ENCODE measurements around the gene CCDC40. TPM values are rescaled to one million over a fixed set of nuclear protein-coding genes. Genes with fewer than 3 reads are reported as not detected.

CCDC40 gene
- total RNA-seq, 1 experiment from 2014 or later: 3.9 TPM

- BruUV-seq (replicated peaks): no TSS peak
- Mint-ChIP-seq H3K27me3 (ENCODE audit: insufficient read depth, unreplicated experiment) (no peaks in the 10 kb centered on the region), H3K9me3 (ENCODE audit: unreplicated experiment) (no peaks in the 10 kb centered on the region), H3K27ac (ENCODE audit: unreplicated experiment) (peak overlapping the region; percentile 45), H3K36me3 (ENCODE audit: insufficient read depth, unreplicated experiment) (no peaks in the 10 kb centered on the region), H3K4me1 (ENCODE audit: low read depth, unreplicated experiment) (peaks cover 8% of the 10 kb centered on the region), H3K4me3 (ENCODE audit: unreplicated experiment) (no peak overlapping the region)
- Histone ChIP-seq H3K4me1 (peaks cover 10% of the 10 kb centered on the region; the same call in 1 of the 2 replicates), H3K9me3 (no peaks in the 10 kb centered on the region), H3K4me3 (ENCODE audit: low read depth, low read length) (no peak overlapping the region), H3K36me3 (ENCODE audit: control insufficient read depth, insufficient read depth, low read length) (no peaks in the 10 kb centered on the region), H3K27me3 (replicated peaks; ENCODE audit: control insufficient read depth, insufficient read depth, low read length) (no peaks in the 10 kb centered on the region)
- ChIA-PET POLR2A (interaction anchor here (0.9 kb wide), 1 partner anchor 25 kb away, joined by 3 read pairs; no protein-coding TSS in a partner anchor), CTCF (interaction anchor here (1.0 kb wide), 1 partner anchor 11 kb away, joined by 3 read pairs; no protein-coding TSS in a partner anchor)
- DNase-seq: no peak
- no peak for TF ChIP-seq CTCF (IDR thresholded peaks at IDR 0.05; ENCODE audit: insufficient read depth in 1 of 2, low read depth in 1 of 2, low read length in 1 of 2, severe bottlenecking in 1 of 2, unreplicated experiment in 1 of 2)
- intact Hi-C loops (cut with micrococcal nuclease; ENCODE audit: unreplicated experiment): no loop called here
Observed at GRCh38 chr17:80018917-80019651, 17.4 kb upstream of the CCDC40 start.

- Mint-ChIP-seq H3K9me3 (ENCODE audit: unreplicated experiment) (no peaks in the 10 kb centered on the region), H3K27ac (ENCODE audit: unreplicated experiment) (no peak overlapping the region), H3K27me3 (ENCODE audit: insufficient read depth, unreplicated experiment) (no peaks in the 10 kb centered on the region), H3K4me3 (ENCODE audit: unreplicated experiment) (no peak overlapping the region), H3K4me1 (ENCODE audit: low read depth, unreplicated experiment) (peaks cover 8% of the 10 kb centered on the region), H3K36me3 (ENCODE audit: insufficient read depth, unreplicated experiment) (no peaks in the 10 kb centered on the region)
- H3K4me3 ChIP-seq (ENCODE audit: low read depth, low read length): no peak overlapping the region
- intact Hi-C loops (cut with micrococcal nuclease; ENCODE audit: unreplicated experiment): no loop called here
- ChIA-PET CTCF (no interaction called here), POLR2A (no interaction called here)
- no peak for DNase-seq
- H3K4me1 ChIP-seq: peaks cover 10% of the 10 kb centered on the region; the same call in 1 of the 2 replicates
- BruUV-seq (replicated peaks): no TSS peak
- no peaks in the 10 kb centered on the region for H3K9me3 ChIP-seq
- TF ChIP-seq CTCF (IDR thresholded peaks at IDR 0.05; ENCODE audit: insufficient read depth in 1 of 2, low read depth in 1 of 2, low read length in 1 of 2, severe bottlenecking in 1 of 2, unreplicated experiment in 1 of 2): no peak
- H3K36me3 ChIP-seq (ENCODE audit: control insufficient read depth, insufficient read depth, low read length): no peaks in the 10 kb centered on the region
- no peaks in the 10 kb centered on the region for H3K27me3 ChIP-seq (replicated peaks; ENCODE audit: control insufficient read depth, insufficient read depth, low read length)
Observed at GRCh38 chr17:80021600-80021999, 14.8 kb upstream of the CCDC40 start.

GRCh38 chr17:80023481-80024205 is 12.8 kb upstream of the CCDC40 start:
- no peak overlapping the region for H3K4me3 ChIP-seq (ENCODE audit: low read depth, low read length)
- no peaks in the 10 kb centered on the region for H3K9me3 ChIP-seq
- peaks cover 8% of the 10 kb centered on the region for H3K4me1 Mint-ChIP-seq (ENCODE audit: low read depth, unreplicated experiment)
- CTCF ChIA-PET: no interaction called here
- POLR2A ChIA-PET: no interaction called here
- intact Hi-C loops (cut with micrococcal nuclease; ENCODE audit: unreplicated experiment): no loop called here
- no peaks in the 10 kb centered on the region for H3K27me3 Mint-ChIP-seq (ENCODE audit: insufficient read depth, unreplicated experiment)
- BruUV-seq (replicated peaks): no TSS peak
- no peak overlapping the region for H3K4me3 Mint-ChIP-seq (ENCODE audit: unreplicated experiment)
- H3K27me3 ChIP-seq (replicated peaks; ENCODE audit: control insufficient read depth, insufficient read depth, low read length): no peaks in the 10 kb centered on the region
- no peak overlapping the region for H3K27ac Mint-ChIP-seq (ENCODE audit: unreplicated experiment)
- no peaks in the 10 kb centered on the region for H3K36me3 Mint-ChIP-seq (ENCODE audit: insufficient read depth, unreplicated experiment)
- H3K4me1 ChIP-seq: peaks cover 10% of the 10 kb centered on the region; the same call in 1 of the 2 replicates
- no peaks in the 10 kb centered on the region for H3K36me3 ChIP-seq (ENCODE audit: control insufficient read depth, insufficient read depth, low read length)
- no peak for TF ChIP-seq CTCF (IDR thresholded peaks at IDR 0.05; ENCODE audit: insufficient read depth in 1 of 2, low read depth in 1 of 2, low read length in 1 of 2, severe bottlenecking in 1 of 2, unreplicated experiment in 1 of 2)
- DNase-seq: no peak
- no peaks in the 10 kb centered on the region for H3K9me3 Mint-ChIP-seq (ENCODE audit: unreplicated experiment)
